KMS-11 (cell line): ENCODE measurements around the gene LRBA.

Source experiments
- H2AFZ ChIP-seq: fragments of 200-600 bp; sonication (generic); 2 replicates; pipeline ENCODE4 v1.6.1; 2016; ENCODE audit warnings: antibody characterized with exemption, mixed run types, low read depth
- H3K27ac ChIP-seq: fragments of 200-600 bp; sonication (generic); 2 replicates; pipeline ENCODE4 v1.6.1; 2016; ENCODE audit warnings: mild to moderate bottlenecking, mixed run types
- H3K27me3 ChIP-seq: fragments of 200-600 bp; sonication (generic); 2 replicates; pipeline ENCODE4 v1.6.1; 2017; ENCODE audit warnings: mild to moderate bottlenecking, low read depth, mixed run types, moderate library complexity; ENCODE audit not compliant: insufficient read depth
- H3K36me3 ChIP-seq: fragments of 200-600 bp; sonication (generic); 2 replicates; pipeline ENCODE4 v1.6.1; 2017; ENCODE audit warnings: mild to moderate bottlenecking, mixed run types; ENCODE audit not compliant: insufficient read depth
- H3K4me1 ChIP-seq: fragments of 200-600 bp; sonication (generic); 2 replicates; pipeline ENCODE4 v1.6.1; 2016; ENCODE audit warnings: mild to moderate bottlenecking, low read depth, mixed run types; ENCODE audit not compliant: poor library complexity, severe bottlenecking
- H3K4me2 ChIP-seq: fragments of 200-600 bp; sonication (generic); 2 replicates; pipeline ENCODE4 v1.7.0; 2016; ENCODE audit warnings: mild to moderate bottlenecking, mixed run types
- H3K4me3 ChIP-seq: fragments of 200-600 bp; sonication (generic); IDR thresholded peaks from 2 replicates; pipeline ENCODE4 v1.6.1; 2017; ENCODE audit warnings: low read depth, low read length, mixed read lengths; ENCODE audit not compliant: insufficient read depth
- H3K79me2 ChIP-seq: fragments of 200-600 bp; sonication (generic); 2 replicates; pipeline ENCODE4 v1.6.1; 2016; ENCODE audit warnings: low read depth, mixed run types; ENCODE audit not compliant: insufficient read depth
- H3K9ac ChIP-seq: fragments of 200-600 bp; sonication (generic); 2 replicates; pipeline ENCODE4 v1.6.1; 2016; ENCODE audit warnings: mild to moderate bottlenecking, mixed run types
- H4K20me1 ChIP-seq: fragments of 200-600 bp; sonication (generic); 2 replicates; pipeline ENCODE4 v1.6.1; 2016; ENCODE audit warnings: mild to moderate bottlenecking, mixed run types; ENCODE audit not compliant: insufficient read depth
- TF ChIP-seq, protein P1 (sequence below): fragments of 200-600 bp; sonication (generic); conservative IDR thresholded peaks from 2 replicates; pipeline ENCODE4 v1.6.1; 2017; ENCODE audit warnings: low read depth, mild to moderate bottlenecking, antibody characterized with exemption, low read length, moderate library complexity, mixed read lengths

The LRBA gene

DNA sequence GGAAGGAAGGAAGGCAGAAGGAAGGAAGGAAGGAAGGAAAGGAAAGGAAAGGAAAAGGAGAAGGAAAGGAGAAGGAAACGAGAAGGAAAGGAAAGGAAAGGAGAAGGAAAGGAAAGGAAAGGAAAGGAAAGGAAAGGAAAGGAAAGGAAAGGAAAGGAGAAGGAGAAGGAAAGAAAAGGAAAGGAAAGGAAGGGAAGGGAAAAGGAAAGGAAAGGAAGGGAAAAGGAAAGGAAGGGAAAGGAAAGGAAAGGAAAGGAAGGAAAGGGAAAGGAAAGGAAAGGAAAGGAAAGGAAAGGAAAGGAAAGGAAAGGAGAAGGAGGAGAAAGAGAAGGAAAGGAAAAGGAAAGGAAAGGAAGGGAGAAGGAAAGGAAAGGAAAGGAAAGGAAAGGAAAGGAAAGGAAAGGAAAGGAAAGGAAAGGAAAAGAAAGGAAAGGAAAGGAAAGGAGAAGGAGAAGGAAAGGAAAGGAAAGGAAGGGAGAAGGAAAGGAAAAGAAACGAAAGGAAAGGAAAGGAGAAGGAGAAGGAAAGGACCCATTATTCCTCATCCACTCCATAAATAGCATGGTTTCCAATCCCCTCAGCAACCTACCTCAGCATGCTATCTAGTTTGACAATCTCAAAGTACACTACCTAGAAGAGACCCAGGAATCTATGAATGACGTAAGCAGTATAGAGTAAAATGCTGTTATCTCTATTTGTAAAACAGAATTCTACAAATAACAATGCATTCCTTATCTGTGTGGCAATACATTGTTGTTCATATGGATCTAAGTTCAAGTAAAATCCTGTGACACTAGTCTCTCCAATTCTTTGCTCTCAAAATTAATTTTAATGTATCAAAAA, 209.7 kb downstream of the LRBA start:
- Histone ChIP-seq H3K79me2 (no peaks in the 10 kb centered on the region), H3K4me1 (no peaks in the 10 kb centered on the region), H2AFZ (no peak overlapping the region), H4K20me1 (no peaks in the 10 kb centered on the region), H3K27ac (no peak overlapping the region), H3K4me3 (no peak overlapping the region), H3K4me2 (no peak overlapping the region), H3K27me3 (no peaks in the 10 kb centered on the region), H3K36me3 (no peaks in the 10 kb centered on the region), H3K9ac (no peak overlapping the region)
- TF ChIP-seq, protein P1, sequence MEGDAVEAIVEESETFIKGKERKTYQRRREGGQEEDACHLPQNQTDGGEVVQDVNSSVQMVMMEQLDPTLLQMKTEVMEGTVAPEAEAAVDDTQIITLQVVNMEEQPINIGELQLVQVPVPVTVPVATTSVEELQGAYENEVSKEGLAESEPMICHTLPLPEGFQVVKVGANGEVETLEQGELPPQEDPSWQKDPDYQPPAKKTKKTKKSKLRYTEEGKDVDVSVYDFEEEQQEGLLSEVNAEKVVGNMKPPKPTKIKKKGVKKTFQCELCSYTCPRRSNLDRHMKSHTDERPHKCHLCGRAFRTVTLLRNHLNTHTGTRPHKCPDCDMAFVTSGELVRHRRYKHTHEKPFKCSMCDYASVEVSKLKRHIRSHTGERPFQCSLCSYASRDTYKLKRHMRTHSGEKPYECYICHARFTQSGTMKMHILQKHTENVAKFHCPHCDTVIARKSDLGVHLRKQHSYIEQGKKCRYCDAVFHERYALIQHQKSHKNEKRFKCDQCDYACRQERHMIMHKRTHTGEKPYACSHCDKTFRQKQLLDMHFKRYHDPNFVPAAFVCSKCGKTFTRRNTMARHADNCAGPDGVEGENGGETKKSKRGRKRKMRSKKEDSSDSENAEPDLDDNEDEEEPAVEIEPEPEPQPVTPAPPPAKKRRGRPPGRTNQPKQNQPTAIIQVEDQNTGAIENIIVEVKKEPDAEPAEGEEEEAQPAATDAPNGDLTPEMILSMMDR: no peak

DNA sequence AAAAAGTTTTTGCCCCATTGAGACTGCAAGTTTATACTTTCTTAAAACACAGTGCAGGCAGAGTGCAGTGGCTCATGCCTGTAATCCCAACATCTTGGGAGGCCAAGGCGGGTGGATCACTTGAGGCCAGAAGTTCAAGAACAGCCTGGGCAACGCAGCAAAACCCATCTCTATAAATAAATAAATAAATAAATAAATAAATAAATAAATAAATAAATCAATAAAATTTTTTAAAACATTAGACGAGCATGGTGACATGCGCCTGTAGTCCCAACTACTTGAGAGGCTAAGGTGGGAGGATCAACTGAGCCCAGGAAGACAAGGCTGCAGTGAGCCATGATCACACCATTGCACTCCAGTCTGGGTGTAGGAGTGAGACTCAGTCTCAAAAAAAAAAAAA, 213.3 kb downstream of the LRBA start:
- no peak overlapping the region for H3K9ac ChIP-seq
- TF ChIP-seq, protein P1: no peak
- H3K4me3 ChIP-seq: no peak overlapping the region
- H3K27ac ChIP-seq: no peak overlapping the region
- H2AFZ ChIP-seq: no peak overlapping the region
- no peaks in the 10 kb centered on the region for H3K36me3 ChIP-seq
- H3K4me1 ChIP-seq: no peaks in the 10 kb centered on the region
- no peaks in the 10 kb centered on the region for H3K27me3 ChIP-seq
- no peak overlapping the region for H3K4me2 ChIP-seq
- no peaks in the 10 kb centered on the region for H3K79me2 ChIP-seq
- no peaks in the 10 kb centered on the region for H4K20me1 ChIP-seq

DNA sequence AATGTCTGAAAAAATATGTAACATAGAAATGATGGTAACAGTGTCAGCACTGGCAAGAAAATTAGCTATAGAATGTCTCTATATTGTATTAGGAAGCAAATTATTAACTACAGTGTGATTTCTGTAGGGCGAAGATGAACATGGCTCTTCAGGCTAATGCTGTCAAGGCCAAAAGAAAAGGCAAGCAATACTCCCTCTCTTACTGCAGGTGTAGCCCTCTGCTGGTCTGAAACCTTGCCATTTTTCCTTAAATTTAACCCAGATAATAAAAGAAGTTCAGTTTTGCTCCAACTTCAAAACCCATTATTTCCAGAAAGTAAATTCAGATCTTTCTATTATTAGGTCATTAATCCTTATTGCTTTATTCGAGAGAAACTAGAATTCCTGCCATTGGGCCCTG, 215.9 kb downstream of the LRBA start:
- no peak overlapping the region for H2AFZ ChIP-seq
- no peaks in the 10 kb centered on the region for H4K20me1 ChIP-seq
- H3K9ac ChIP-seq: no peak overlapping the region
- H3K36me3 ChIP-seq: no peaks in the 10 kb centered on the region
- no peak overlapping the region for H3K4me3 ChIP-seq
- no peaks in the 10 kb centered on the region for H3K4me1 ChIP-seq
- no peak overlapping the region for H3K27ac ChIP-seq
- TF ChIP-seq, protein P1: no peak
- no peaks in the 10 kb centered on the region for H3K27me3 ChIP-seq
- H3K4me2 ChIP-seq: no peak overlapping the region
- H3K79me2 ChIP-seq: no peaks in the 10 kb centered on the region

DNA sequence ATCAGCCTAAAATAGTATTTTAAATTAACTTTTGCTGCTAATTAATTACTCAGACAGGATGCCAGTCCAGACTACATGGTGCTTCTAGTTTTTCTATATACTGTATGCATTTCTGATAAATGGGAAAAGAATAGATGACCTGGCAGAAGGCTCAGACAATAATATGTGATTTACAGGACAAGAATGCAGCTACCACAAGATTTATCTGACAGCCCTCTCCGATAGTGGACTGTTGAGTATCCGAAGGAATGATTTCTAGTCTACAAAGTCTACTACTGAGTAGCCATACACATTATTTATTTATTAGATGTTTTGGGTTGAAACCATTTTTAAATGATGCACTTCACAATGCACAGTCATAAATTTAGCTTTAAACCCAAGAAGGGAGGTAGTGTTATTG, 220.4 kb downstream of the LRBA start:
- no peak overlapping the region for H3K4me2 ChIP-seq
- no peaks in the 10 kb centered on the region for H3K79me2 ChIP-seq
- H2AFZ ChIP-seq: no peak overlapping the region
- H3K9ac ChIP-seq: no peak overlapping the region
- H3K4me1 ChIP-seq: no peaks in the 10 kb centered on the region
- H3K4me3 ChIP-seq: no peak overlapping the region
- no peaks in the 10 kb centered on the region for H3K36me3 ChIP-seq
- TF ChIP-seq, protein P1: no peak
- no peaks in the 10 kb centered on the region for H3K27me3 ChIP-seq
- no peaks in the 10 kb centered on the region for H4K20me1 ChIP-seq
- H3K27ac ChIP-seq: no peak overlapping the region
